ENCODE results near the gene PIK3R4.

The PIK3R4 gene

GRCh38 chr3:130671545-130672312 lies 74.9 kb downstream of the PIK3R4 start:
- TF ChIP-seq CTCF (IDR thresholded peaks at IDR 0.05; ENCODE audit: low read depth, low read length): no peak

GRCh38 chr3:130669740-130670139 lies 76.9 kb downstream of the PIK3R4 start:
- TF ChIP-seq CTCF (IDR thresholded peaks at IDR 0.05; ENCODE audit: low read depth, low read length): no peak
- no peak overlapping the region for H3K4me3 ChIP-seq (ENCODE audit: low read depth, low read length)

More at GRCh38 chr3:130671545-130672312, 74.9 kb downstream of the PIK3R4 start:
- no peak overlapping the region for H3K4me3 ChIP-seq (ENCODE audit: low read depth, low read length)

GRCh38 chr3:130663092-130663491 lies 83.5 kb downstream of the PIK3R4 start:
- no peak for TF ChIP-seq CTCF (IDR thresholded peaks at IDR 0.05; ENCODE audit: low read depth, low read length)
- no peak overlapping the region for H3K4me3 ChIP-seq (ENCODE audit: low read depth, low read length)

GRCh38 chr3:130662501-130662996 lies 84.1 kb downstream of the PIK3R4 start:
- no peak overlapping the region for H3K4me3 ChIP-seq (ENCODE audit: low read depth, low read length)
- no peak for TF ChIP-seq CTCF (IDR thresholded peaks at IDR 0.05; ENCODE audit: low read depth, low read length)

- no peak overlapping the region for H3K4me3 ChIP-seq (ENCODE audit: low read depth, low read length)
- TF ChIP-seq CTCF (IDR thresholded peaks at IDR 0.05; ENCODE audit: low read depth, low read length): no peak
Observed at GRCh38 chr3:130661140-130661891, 85.3 kb downstream of the PIK3R4 start.

- H3K4me3 ChIP-seq (ENCODE audit: low read depth, low read length): no peak overlapping the region
Observed at GRCh38 chr3:130659911-130660310, 86.7 kb downstream of the PIK3R4 start.

More at GRCh38 chr3:130659911-130660310, 86.7 kb downstream of the PIK3R4 start:
- no peak for TF ChIP-seq CTCF (IDR thresholded peaks at IDR 0.05; ENCODE audit: low read depth, low read length)
